ENCODE measurements around the gene DCLRE1B.
A peak's percentile ranks its signal among the peaks of the same experiment; 100 is the strongest.

Gene DCLRE1B

DNA sequence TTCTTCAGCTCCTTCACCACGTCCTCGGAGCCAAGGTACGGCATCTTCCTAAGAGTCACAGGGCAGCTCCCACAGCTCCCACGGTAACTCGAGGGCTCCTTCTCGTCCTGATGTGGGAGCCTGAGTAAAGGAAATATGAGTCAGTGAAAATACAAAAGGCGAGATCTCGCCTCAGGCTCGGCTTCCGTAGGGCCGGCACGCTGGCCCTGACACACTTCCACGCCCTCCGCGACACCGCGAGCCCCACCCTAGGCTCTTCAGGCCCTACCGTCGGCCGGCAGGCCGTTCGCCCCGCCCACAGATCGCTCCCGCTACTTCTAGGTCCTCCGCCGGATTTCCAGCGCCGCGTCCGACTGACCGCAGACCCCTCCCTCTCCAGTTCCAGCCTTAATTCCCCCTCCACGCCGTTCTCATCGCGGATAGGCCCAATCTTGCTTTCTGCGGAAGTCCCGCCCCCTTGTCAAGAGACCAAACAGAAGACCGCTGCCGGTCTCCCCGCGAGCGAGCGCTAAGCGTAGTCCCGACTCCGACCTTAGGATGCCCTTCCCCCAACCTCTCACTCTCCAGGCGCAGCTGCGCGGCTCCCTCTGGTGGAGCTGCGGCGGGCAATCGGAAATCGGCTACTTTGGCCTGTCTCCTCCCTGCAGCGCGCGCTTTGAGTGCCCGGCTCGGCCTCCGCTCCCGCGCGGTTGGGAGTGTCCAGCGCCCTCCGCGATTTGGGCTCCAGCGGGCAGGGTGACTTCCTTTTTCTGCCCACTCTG is at the start of gene DCLRE1B, which contains the start of gene AP4B1:
Gene DCLRE1B (plus strand): TSS at position 653 of the 761 bp plus-strand sequence. CDS start 261 bp downstream, outside the sequence.
Gene AP4B1 (minus strand): TSS at position 126 of the 761 bp plus-strand sequence. CDS start 82 bp downstream, at position 44.
- DNase-seq = peak; percentile 99

DNA sequence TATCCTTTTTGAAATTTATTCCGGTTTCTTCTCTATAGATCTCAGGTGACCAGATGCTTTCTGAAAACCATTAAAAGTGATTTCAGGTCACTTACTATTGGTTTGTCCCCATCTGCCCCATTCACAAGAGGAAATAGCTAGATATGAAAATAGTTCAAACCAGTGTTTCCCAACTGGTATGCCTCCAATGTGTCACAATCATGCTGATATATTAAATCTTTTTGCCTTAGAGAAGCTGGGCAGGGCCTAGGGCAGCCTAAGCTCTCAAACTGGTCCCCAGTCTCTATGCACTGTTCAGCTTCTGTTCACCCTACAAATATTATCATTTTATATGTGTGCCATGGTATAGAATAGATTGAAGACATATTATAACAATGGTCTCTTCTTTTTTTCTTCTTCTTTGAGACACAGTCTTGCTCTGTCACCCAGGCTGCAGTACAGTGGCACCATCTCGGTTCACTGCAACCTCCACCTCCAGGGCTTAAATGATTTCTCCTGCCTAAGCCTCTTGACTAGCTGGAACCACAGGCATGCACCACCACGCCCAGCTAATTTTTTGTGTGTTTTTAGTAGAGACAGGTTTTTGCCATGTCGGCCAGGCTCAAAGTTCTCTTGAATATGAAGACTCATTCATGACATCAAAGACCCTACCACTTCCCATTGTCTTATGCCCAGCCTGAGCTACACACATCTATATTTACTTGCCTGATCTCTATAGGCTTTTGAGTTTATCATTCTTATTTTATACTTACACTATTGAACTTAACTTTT is 49.3 kb upstream of the DCLRE1B start:
- no peak for DNase-seq

DNA sequence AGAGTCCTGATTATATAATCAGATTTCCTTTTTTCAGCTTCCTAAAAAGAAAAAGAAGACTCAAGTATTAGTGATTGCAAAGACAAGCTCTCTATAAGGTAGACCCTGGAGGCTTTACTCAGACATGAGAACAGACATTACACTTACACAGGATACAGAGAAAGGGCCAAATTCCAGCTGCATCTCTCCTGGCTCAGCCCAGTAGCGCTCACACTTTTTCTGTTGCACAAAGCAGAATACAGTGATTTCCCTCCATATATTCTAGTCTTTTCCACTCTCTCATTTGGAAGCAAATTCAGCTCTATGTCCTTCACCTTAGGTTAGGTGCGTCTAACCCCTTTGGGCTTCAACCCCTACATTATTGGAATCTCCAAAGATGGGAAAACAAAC is 48.7 kb upstream of the DCLRE1B start:
- DNase-seq = no peak

DNA sequence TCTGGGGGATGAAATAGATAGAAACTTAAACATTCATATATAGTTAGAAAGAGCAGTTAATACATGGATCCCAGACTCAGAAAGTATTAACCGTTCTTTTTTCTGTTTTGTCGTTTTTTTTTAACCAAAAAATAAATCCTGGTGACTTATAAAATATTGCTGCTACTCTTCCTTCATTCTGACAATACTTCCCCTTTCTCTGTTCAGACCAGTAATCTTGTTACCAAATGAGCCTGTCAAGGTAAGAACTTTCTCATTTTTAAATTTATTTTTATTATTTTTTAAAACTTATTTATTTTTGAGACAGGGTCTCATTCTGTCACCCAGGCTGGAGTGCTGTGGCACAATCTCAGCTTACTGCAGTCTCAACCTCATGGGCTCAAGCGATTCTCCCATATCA is 47.4 kb upstream of the DCLRE1B start:
- DNase-seq = no peak

DNA sequence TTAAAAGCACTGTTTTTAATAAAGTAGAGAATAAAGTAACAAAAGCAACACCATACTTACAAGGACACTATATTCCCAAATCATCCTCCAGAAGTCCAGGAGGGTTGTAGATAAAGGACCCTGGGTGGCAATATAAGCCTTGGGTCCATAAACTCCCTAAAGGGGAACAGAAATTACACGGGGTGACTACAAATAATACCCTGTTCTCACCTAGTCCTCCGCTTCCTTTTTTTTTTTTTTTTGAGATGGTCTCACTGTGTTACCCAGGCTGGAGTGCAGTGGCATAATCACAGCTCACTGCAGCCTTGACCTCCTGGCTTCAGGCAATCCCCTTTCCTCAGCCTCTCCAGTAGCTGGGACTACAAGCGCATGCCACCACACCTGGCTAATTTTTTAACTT is 46.7 kb upstream of the DCLRE1B start:
- DNase-seq = no peak

DNA sequence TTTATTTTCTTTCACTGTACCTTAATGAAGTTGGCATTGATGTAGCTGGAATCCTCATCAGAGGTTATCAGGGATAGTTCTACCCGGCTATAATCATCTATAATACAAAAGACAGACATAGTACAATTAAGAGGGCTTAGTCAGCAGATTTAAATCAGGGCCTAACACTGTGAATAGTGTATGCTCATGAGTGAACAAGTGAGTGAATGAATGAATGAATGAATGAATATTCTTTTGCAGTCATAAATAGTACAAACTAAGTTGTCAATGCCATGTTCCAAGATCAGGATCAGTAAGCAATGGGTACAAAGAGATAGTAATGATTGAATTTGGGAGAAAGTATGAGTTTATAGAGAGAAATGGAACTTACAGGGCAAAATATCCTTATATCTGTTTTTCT is 46.1 kb upstream of the DCLRE1B start:
- DNase-seq = no peak

DNA sequence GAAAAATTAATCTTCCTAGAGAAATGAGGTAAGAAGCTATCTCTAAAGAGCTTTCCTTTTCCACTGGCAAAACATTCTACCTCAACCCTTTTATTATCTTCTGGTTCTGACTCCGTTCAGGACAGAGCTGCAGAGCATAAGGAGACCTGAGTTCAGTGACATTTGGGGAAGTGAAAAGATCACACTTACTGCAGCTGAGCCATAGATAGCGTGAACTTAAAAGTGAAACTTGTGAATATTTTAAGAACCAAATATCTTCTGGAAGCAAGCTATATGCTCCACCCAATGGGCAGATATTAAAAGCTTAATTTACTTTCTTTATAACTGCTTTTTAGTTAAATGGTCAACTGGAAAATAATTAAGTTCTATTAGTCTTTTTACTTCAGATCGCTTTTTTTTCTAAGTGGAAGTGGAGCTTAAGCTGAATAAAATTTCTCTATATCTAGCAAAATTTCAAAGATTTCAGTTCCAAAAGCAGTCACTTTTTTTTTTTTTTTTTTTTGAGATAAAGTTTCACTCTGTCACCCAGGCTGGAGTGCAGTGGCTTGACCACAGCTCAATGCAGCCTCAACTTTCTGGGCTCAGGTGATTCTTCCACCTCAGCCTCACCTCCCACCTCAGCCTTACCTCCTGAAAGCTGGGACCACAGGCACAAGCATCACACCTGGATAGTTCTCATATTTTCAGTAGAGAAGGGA is 45.5 kb upstream of the DCLRE1B start:
- DNase-seq = no peak

DNA sequence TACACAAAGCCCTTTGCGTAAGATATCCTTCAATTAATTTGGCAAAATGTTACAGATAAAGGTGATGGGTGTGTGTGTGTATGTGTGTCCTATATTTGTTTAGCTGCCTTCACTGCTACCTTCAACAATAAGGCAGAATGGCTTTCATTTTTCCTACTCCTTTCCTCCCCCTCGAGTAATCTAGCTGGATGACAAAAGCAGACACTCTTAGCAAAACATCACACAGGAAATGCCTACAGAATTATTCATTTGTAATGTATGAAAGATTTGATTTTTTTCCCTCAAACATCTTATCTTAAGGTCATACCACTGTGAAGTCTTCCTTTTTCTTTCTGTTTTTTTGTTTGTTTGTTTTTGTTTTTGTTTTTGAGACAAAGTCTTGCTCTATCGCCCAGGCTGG is 44.2 kb upstream of the DCLRE1B start:
- peak; percentile 65 for DNase-seq

DNA sequence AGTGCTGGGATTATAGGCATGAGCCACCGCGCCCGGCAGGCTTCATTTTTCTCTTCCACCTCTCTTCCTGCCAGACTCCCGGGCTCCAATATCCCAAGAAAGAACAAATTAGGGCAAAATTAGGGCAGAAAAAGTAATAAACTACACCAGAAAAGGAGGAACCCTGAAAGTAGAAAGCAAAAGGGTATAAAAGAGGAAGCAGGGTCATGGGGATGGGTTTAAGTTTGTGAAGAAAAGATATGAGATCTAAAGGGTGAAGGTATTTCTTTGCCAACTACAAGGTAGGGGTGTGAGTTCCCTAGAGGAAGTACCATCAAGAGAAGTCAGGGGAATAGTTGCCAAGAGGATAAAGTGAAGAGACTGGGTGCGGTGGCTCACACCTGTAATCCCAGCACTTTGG is 43.5 kb upstream of the DCLRE1B start:
- no peak for DNase-seq

DNA sequence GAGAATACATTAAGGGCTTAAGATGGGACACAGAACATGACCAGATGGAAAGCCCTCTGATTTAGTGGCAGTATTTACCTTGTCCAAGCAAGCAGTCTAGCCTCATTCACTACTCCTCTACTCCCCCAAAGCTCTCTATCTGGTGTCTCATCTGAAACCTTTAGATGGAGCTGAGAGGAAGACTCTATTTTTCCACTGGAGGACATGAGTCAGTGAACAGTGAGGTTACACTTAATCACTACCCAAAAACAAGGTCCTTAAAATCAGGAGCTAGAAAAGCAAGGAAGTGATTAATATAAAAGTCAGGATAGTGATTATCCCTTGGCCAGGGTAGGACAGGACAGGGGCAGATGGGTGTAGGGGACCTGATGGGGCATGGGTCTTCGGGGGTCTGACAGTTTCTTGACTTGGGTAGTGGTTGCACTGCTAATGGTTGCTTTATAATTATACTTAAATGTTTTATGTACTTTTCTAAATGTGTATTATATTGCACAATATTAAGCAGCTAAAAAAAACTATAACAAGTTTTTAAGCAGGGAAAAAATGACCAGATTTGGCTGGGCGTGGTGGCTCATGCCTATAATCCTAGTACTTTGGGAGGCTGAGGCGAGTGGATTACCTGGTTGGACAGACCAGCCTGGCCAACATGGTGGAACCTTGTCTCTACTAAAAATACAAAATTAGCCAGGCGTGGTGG is 36.6 kb upstream of the DCLRE1B start:
- no peak for DNase-seq

DNA sequence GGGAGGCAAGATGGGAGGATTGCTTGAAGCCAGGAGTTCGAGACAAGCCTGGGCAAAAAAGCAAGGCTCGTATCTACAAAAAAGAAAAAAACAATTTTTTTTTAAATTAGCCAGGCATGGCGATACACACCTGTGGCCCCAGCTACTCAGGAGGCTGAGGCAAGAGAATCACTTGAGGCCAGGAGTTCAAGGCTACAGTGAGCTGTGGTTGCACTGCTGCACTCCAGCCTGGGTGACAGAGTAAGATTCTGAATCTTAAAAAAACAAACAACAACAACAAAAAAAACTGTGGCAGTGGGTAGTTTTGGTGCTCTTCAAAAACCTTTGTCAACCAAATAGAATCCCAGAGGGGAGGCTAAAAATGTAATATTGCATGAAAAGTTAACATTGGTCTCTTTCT is 34.3 kb upstream of the DCLRE1B start:
- DNase-seq = no peak

DNA sequence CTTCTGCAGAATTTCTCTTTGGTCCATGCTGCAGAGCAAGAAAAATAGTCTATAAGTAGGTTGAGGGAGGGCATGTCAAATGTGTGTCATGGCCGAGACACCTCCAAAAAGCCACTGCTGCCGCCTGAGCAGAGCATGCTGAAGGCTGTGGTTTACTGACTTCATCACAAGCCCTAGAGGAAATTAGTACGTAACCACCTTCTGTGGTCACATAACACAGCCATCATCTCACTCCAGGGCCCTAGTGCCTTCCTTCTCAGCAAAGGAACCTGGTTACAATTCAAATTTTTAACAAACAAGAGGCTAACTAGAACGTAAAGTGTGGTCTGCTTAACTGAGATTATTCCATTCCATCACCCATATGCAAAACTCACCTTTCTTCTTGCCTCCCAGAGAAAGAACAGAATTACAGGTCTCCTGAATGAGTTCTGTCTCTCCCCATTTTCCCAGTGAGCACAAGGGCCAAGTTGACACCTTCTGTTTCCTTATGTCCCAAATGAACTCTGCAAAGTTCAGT is 33.5 kb upstream of the DCLRE1B start, which contains the start of gene PTPN22:
Gene PTPN22 (minus strand): TSS at position 116 of the 517 bp plus-strand sequence.
- DNase-seq = peak; percentile 29

DNA sequence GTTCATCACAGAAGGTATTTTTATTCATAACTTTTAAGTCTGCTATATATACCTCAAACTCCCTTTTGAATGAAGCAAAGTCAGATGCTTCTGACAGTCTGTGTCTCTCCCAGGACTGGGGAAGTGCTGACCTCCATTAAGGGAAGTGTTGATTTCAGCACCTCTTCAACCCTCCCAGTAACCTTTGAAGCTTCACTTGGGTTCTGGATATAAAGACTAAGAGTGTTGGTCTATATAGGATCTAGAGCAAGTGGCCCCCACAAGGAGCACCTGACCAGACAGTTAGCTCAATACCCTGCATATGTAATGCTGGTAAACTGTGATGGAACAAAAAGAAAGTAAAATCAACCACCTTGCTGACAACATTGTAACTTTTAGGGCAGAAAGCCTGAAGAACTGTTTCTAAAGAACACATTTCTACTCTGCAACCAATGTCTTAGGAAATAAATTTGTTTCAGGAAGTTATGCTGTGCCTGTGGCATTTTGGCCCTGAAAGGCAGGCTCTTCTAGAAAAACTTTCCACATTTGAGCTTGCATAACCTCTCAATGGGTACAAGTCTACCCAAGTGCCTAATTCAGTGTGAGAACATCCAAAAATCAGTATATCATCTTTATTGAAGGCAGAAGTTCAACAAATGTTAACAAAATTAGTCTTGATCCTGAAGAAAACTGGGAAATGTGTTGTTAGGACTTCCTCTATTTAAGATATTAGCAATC is 32.7 kb upstream of the DCLRE1B start:
- no peak for DNase-seq

DNA sequence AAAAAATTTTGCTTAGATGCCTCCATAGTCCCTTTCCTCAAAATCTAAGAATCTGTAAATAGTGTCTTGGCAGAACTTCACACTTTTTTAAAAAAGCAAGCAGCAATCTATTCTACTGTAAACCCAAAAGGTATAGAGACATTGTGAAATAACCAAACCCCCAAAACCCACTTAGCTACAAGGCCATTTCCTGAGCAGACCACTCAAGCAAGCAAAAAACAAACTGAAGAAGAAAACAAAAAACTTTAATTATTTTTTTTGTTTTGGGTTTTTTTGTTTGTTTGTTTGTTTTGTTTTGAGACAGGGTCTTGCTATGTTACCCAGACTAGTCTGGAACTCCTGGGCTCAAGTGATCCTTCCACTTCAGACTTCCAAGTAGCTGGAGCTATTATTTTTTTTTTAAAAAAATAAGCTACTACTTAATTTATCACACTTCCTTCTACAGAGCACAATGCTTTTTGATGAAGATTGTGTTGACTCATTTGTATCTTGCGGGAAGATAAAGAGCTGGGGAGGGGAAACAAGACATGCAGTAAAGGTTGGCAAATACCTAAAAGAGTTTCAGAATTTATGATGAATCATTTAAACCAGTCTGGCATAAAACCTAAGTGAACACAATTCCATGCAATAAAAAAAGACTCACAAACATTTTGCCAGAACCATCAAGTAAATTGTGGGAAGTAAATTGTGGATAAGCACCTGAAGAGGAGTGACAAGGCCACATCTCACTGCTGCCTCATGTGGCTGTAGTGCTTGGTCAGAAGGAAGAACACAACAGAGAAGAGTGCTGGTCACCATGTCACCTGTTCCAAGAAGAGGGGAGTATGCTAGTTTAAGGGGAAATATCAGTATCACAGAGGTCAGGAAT is 30.9 kb upstream of the DCLRE1B start:
- peak; percentile 66 for DNase-seq

DNA sequence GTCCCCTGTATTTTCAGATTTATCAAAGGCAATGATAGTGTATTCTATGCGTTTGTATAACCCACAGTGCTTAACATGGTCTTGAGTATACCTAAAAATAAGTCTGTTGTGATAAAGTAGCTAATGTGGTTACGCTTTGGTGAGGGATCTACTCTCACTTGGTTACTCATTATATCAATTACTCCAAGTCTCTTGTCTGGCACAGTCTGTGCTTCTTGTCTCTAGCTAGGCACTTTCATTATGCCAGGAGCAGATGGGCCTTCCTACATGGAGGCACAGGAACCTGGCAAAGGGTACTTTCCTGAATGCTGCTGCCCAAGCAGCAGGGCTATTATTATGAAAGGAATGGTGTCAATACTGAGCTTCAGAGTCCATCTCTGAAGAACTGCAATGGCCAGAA is 29.4 kb upstream of the DCLRE1B start:
- peak; percentile 24 for DNase-seq

DNA sequence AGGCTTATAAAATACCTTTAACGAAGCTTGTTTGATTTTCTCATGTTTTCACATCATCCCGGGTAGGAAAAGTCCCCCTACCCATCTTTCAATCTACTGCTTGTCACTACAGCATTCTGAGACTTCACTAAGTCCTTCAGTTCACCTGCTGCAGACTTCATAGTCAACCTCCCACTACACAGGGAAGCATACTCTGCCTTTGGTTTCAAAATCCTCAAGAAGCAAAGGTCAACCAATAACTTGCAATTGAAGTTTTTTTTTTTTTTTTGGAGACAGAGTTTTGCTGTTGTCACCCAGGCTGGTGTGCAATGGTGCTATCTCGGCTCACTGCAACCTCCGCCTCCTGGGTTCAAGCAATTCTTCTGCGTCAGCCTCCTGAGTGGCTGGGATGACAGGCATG is 28.9 kb upstream of the DCLRE1B start:
- no peak for DNase-seq

DNA sequence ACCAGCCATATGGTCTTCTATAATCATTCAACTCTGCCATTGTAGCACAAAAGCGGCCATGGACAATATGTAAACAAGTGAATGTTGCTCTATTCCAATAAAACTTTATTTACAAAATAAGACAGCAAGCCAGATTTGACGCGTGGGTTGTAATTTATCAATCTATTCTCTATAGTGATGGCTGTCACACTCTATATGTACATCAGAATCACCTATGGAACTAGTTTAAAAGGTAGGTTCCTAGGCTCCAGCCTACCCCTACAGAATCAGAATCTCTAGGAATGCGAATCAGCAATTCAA is 25.4 kb upstream of the DCLRE1B start:
- DNase-seq = no peak

DNA sequence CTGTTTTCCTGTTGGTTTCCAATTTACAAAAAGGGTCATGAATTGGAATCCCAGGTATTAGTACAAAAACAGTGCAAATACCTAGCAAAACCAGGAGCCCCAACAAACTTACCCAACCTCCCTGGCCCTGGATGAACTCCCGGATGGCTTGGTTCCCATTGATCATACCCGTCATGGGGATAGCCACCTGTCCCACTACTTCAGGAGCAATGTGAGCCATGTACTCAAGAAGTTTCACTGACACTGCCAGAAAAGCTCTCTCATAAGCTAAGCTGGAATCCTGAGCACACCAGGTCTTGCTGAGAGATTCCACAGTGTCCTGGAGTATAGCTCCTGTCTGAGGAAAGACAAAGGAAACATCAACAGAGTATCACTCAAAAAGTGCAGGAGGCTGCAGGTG is 23.5 kb upstream of the DCLRE1B start:
- DNase-seq = no peak

DNA sequence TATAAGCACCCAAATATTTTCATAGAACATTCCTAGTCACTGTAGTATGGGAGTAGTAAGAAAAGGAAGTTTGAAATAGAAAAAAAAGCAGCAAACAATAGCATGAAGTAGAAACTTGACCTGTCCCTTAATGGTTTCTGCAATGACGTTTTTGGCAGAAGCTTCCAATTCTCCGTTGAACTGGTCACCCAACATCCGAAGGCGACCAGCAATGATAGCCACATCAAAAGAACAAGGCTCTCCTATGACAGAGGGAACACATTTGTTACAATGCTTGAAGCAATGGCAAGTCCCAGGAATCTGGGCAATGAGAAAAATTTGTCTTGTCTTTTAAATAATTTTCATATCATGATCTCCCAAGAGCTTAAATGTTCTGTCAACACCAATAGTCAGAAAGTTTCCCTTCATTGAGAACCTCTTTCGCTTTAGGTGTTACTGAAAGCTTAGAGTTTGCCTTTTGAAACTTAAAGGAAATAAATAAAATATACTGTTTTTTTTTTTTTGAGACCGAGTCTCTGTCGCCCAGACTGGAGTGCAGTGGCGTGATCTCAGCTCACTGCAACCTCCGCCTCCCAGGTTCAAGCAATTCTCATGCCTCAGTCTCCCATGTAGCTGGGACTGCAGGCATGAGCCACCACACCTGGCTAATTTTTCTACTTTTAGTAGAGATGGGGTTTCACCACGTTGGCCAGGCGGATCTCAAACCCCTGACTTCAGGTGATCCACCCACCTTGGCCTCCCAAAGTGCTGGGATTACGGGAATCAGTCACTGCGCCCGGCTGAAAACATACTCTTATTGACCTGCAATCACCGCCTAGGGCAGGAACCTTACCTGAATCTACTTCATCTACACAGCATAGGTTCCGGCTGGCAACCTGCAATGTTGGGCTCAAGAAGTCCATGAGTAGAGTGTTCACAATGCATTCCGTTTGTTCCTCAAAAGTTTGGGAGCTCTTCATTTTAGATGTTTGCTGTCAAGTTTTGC is 18.4 kb upstream of the DCLRE1B start:
- no peak for DNase-seq
